HCT116 (cell line): ENCODE data around the gene HTR3B. TPM values are rescaled to one million over a fixed set of nuclear protein-coding genes. Genes with fewer than 3 reads are reported as not detected.

Experiments
- ATAC-seq: fragments of 200-7000 bp; cut with Tn5 transposase; 2 replicates; pipeline ENCODE4 v1.9.1; 2020; ENCODE audit warnings: mild to moderate bottlenecking, moderate library complexity
- BruUV-seq: library from RNA; stranded (reverse); fragments of 400-500 nt; replicated peaks from 2 replicates; lab custom pipeline; 2021; lab: Mats Ljungman, UMichigan
- CTCF ChIA-PET: fragments of 300-600 bp; sonication (Branson Sonifier 250); formaldehyde crosslinking; loops from one replicate; lab custom pipeline; 2021; ENCODE audit warnings: antibody characterized with exemption; lab: Charles Lee
- POLR2A ChIA-PET: fragments of 300-600, 350-600 bp; sonication (Branson Sonifier 250); formaldehyde crosslinking; loops from one replicate; lab custom pipeline; 2021; ENCODE audit warnings: antibody characterized with exemption; lab: Charles Lee
- RAD21 ChIA-PET, 2 experiments: fragments of 300-600 bp; sonication (Branson Sonifier 250); formaldehyde crosslinking; loops; one replicate each; lab custom pipeline; 2023; ENCODE audit warnings: low total read pairs in 2 of 2; ENCODE audit not compliant: uncharacterized antibody in 2 of 2, unreplicated experiment in 2 of 2, low non-redundant PET in 1 of 2; lab: Charles Lee
- DNase-seq: peaks from one replicate; pipeline ENCODE4 v3.0.0-alpha.2; 2010; ENCODE audit warnings: low read depth, low spot score
- H2AFZ ChIP-seq: fragments of 200-600 bp; shearing (Covaris generic), sonication (generic); 2 replicates; pipeline ENCODE4 v1.6.1; 2017; ENCODE audit warnings: low read depth, mixed run types, mixed read lengths, antibody characterized with exemption, low read length; ENCODE audit not compliant: poor library complexity, severe bottlenecking
- H3K27ac ChIP-seq: 2 replicates; pipeline ENCODE4 v1.5.1; 2012; ENCODE audit warnings: low read depth, low read length
- H3K27me3 ChIP-seq: fragments of 200-600 bp; sonication (generic); 2 replicates; pipeline ENCODE4 v1.6.1; 2016; ENCODE audit warnings: mixed run types, low read length, mixed read lengths; ENCODE audit not compliant: insufficient read depth
- H3K36me3 ChIP-seq, 2 experiments: fragments of 200-500 bp in 1 of 2; fragments of 200-600 bp in 1 of 2; sonication (Bioruptor generic) in 1 of 2; sonication (generic) in 1 of 2; 2 replicates each; pipeline versions ENCODE4 v1.5.1 to v1.6.1; 2014 to 2016; ENCODE audit warnings: low read length in 2 of 2, inconsistent platforms in 1 of 2, mixed read lengths in 1 of 2, mixed run types in 1 of 2; ENCODE audit not compliant: insufficient read depth in 2 of 2, control insufficient read depth in 1 of 2
- H3K4me1 ChIP-seq, 2 experiments: fragments of 200-600 bp in 1 of 2; sonication (generic) in 1 of 2; 2 replicates each; pipeline versions ENCODE4 v1.5.1 to v1.6.1; 2012 to 2017; ENCODE audit warnings: low read length in 2 of 2, inconsistent platforms in 1 of 2, mild to moderate bottlenecking in 1 of 2, mixed read lengths in 1 of 2, mixed run types in 1 of 2, moderate library complexity in 1 of 2; ENCODE audit not compliant: insufficient read depth in 2 of 2, control insufficient read depth in 1 of 2
- H3K4me2 ChIP-seq: fragments of 200-600 bp; sonication (generic); 2 replicates; pipeline ENCODE4 v1.6.1; 2017; ENCODE audit warnings: mixed run types, low read length, mixed read lengths
- H3K4me3 ChIP-seq, 2 experiments: fragments of 200-600 bp in 1 of 2; sonication (generic) in 1 of 2; replicated peaks in 1 of 2; 2 replicates each; pipeline ENCODE4 v1.5.1; 2011 to 2016; ENCODE audit warnings: low read length in 2 of 2, control low read depth in 1 of 2, low read depth in 1 of 2, mild to moderate bottlenecking in 1 of 2, mixed read lengths in 1 of 2, mixed run types in 1 of 2
- H3K79me2 ChIP-seq: fragments of 200-600 bp; sonication (generic); 2 replicates; pipeline ENCODE4 v1.6.1; 2017; ENCODE audit warnings: mild to moderate bottlenecking, mixed run types, low read length, moderate library complexity, mixed read lengths; ENCODE audit not compliant: insufficient read depth
- H3K9ac ChIP-seq: fragments of 200-600 bp; sonication (generic); 2 replicates; pipeline ENCODE4 v1.6.1; 2016; ENCODE audit warnings: low read length, mixed read lengths
- H3K9me2 ChIP-seq: fragments of 200-600 bp; sonication (generic), shearing (Covaris generic); 2 replicates; pipeline ENCODE4 v1.6.1; 2017; ENCODE audit warnings: mixed run types, mild to moderate bottlenecking, moderate library complexity; ENCODE audit not compliant: insufficient read depth
- H3K9me3 ChIP-seq, 2 experiments: fragments of 200-500 bp in 1 of 2; fragments of 200-600 bp in 1 of 2; sonication (Bioruptor generic) in 1 of 2; sonication (generic) in 1 of 2; 2 replicates each; pipeline ENCODE4 v1.6.1; 2014 to 2017; ENCODE audit warnings: low read length in 2 of 2, mixed read lengths in 2 of 2, inconsistent platforms in 1 of 2, low read depth in 1 of 2, mild to moderate bottlenecking in 1 of 2, mixed run types in 1 of 2, moderate library complexity in 1 of 2; ENCODE audit not compliant: control insufficient read depth in 1 of 2, insufficient read depth in 1 of 2
- H4K20me1 ChIP-seq: fragments of 200-600 bp; sonication (generic), shearing (Covaris generic); 2 replicates; pipeline ENCODE4 v1.6.1; 2017; ENCODE audit warnings: mixed run types, mild to moderate bottlenecking, moderate library complexity; ENCODE audit not compliant: insufficient read depth
- CEBPB ChIP-seq: IDR thresholded peaks from 2 replicates; pipeline ENCODE4 v1.6.1; 2012; ENCODE audit warnings: low read depth
- CTCF ChIP-seq, 3 experiments: fragments of 200-600 bp in 1 of 3; sonication (generic) in 1 of 3; IDR thresholded peaks in 2 of 3; conservative IDR thresholded peaks in 1 of 3; 2 replicates each; pipeline ENCODE4 v1.5.1; 2012 to 2017; ENCODE audit warnings: low read depth in 2 of 3, low read length in 2 of 3, antibody characterized with exemption in 1 of 3, borderline replicate concordance in 1 of 3, control low read depth in 1 of 3, mild to moderate bottlenecking in 1 of 3, mixed read lengths in 1 of 3, mixed run types in 1 of 3, moderate library complexity in 1 of 3; ENCODE audit not compliant: insufficient read depth in 1 of 3
- EGR1 ChIP-seq: IDR thresholded peaks from 2 replicates; pipeline ENCODE4 v1.6.1; 2012; ENCODE audit warnings: low read depth
- ELF1 ChIP-seq: IDR thresholded peaks from 2 replicates; pipeline ENCODE4 v1.6.1; 2012; ENCODE audit warnings: low read depth, borderline replicate concordance
- EZH2phosphoT487 ChIP-seq: fragments of 200-600 bp; IDR thresholded peaks from 2 replicates; pipeline ENCODE4 v1.6.1; 2018; ENCODE audit warnings: antibody characterized with exemption, borderline replicate concordance
- JUND ChIP-seq: IDR thresholded peaks from 2 replicates; pipeline ENCODE4 v1.6.1; 2012
- POLR2A ChIP-seq: IDR thresholded peaks from 2 replicates; pipeline ENCODE4 v1.7.0; 2011; ENCODE audit warnings: borderline replicate concordance; ENCODE audit not compliant: insufficient read depth, insufficient read length; ENCODE audit errors: extremely low read depth
- POLR2AphosphoS5 ChIP-seq: IDR thresholded peaks from 2 replicates; pipeline ENCODE4 v1.6.1; 2011; ENCODE audit warnings: mild to moderate bottlenecking, low read depth, low read length, moderate library complexity
- RAD21 ChIP-seq: IDR thresholded peaks from 2 replicates; pipeline ENCODE4 v1.6.1; 2012; ENCODE audit warnings: low read depth, mild to moderate bottlenecking
- REST ChIP-seq: IDR thresholded peaks from 2 replicates; pipeline ENCODE4 v1.6.1; 2012; ENCODE audit warnings: low read depth
- SIN3A ChIP-seq: IDR thresholded peaks from 2 replicates; pipeline ENCODE4 v1.6.1; 2012; ENCODE audit warnings: low read depth
- SP1 ChIP-seq: IDR thresholded peaks from 2 replicates; pipeline ENCODE4 v1.6.1; 2012; ENCODE audit warnings: low read depth
- TCF7L2 ChIP-seq: IDR thresholded peaks from 2 replicates; pipeline ENCODE4 v1.7.0; 2011; ENCODE audit warnings: borderline replicate concordance, inconsistent platforms; ENCODE audit not compliant: insufficient read depth, insufficient read length; ENCODE audit errors: extremely low read depth
- ZBTB33 ChIP-seq: IDR thresholded peaks from 2 replicates; pipeline ENCODE4 v1.6.1; 2011; ENCODE audit warnings: mild to moderate bottlenecking, low read length, moderate library complexity; ENCODE audit not compliant: insufficient replicate concordance; ENCODE audit errors: extremely low read depth
- ZFX ChIP-seq: fragments of 450-650 bp; IDR thresholded peaks from 2 replicates; pipeline ENCODE4 v1.6.1; 2017
- ZNF274 ChIP-seq: fragments of 200-500 bp; sonication (Bioruptor generic); IDR thresholded peaks from 2 replicates; pipeline ENCODE4 v1.6.1; 2014; ENCODE audit warnings: mild to moderate bottlenecking, low read depth, low read length, inconsistent platforms
- intact Hi-C: fragments of 100-400 bp; cut with micrococcal nuclease; formaldehyde crosslinking; loops from 2 replicates; pipeline ENCODE4 v1.10.0; 2022
- total RNA-seq: library from RNA; stranded (reverse); gene quantifications from one replicate; pipeline ENCODE4 v1.2.1, GENCODE V29; 2021; ENCODE audit not compliant: unreplicated experiment

Gene HTR3B
- total RNA-seq, 1 experiment from 2014 or later, result not detected

- H3K79me2 ChIP-seq, result no peaks in the 10 kb centered on the region
- intact Hi-C loops, result no loop called here
- H3K4me2 ChIP-seq, result no peak overlapping the region
- ChIA-PET RAD21 (no interaction called here), CTCF (no interaction called here), POLR2A (no interaction called here)
- no peaks in the 10 kb centered on the region; a peak in 1 of 4 replicates for H3K4me1 ChIP-seq
- TF ChIP-seq JUND, result no peak
- TF ChIP-seq REST, result no peak
- TF ChIP-seq ELF1, result no peak
- TF ChIP-seq POLR2A, result no peak
- no peak for TF ChIP-seq CTCF (IDR thresholded peaks at IDR 0.05 in 2 of 3, conservative IDR thresholded peaks at IDR 0.05 in 1 of 3; ENCODE audit: borderline replicate concordance in 1 of 3, insufficient read depth in 1 of 3, low read depth in 2 of 3, low read length in 2 of 3)
- no peak for TF ChIP-seq SP1
- no peak for TF ChIP-seq TCF7L2
- TF ChIP-seq EZH2phosphoT487, result no peak
- no peak for TF ChIP-seq EGR1
- no peak for TF ChIP-seq CEBPB
- TF ChIP-seq ZFX, result no peak
- TF ChIP-seq SIN3A, result no peak
- TF ChIP-seq ZBTB33, result no peak
- TF ChIP-seq RAD21, result no peak
- TF ChIP-seq POLR2AphosphoS5, result no peak
- no peak for TF ChIP-seq ZNF274
- ATAC-seq, result no peak
- no peak overlapping the region for H3K4me3 ChIP-seq
- no peak overlapping the region for H3K9ac ChIP-seq
- H3K27ac ChIP-seq, result no peak overlapping the region
- no TSS peak for BruUV-seq
- H4K20me1 ChIP-seq, result no peaks in the 10 kb centered on the region
- no peak for DNase-seq
- H3K9me3 ChIP-seq, result no peaks in the 10 kb centered on the region
- no peaks in the 10 kb centered on the region for H3K9me2 ChIP-seq
- H3K36me3 ChIP-seq, result no peaks in the 10 kb centered on the region
- H2AFZ ChIP-seq, result no peak overlapping the region
- no peaks in the 10 kb centered on the region for H3K27me3 ChIP-seq
Observed at GRCh38 chr11:113885897-113886296, 18.7 kb upstream of the HTR3B start.
